Activated naive CD8-positive, alpha-beta T cell (primary cell): Measurements from ENCODE around the gene PTGES3.

Source experiments
- H3K27ac Mint-ChIP-seq: one replicate; pipeline ENCODE4 v1.8.0; 2021; ENCODE audit warnings: mixed read lengths
- H3K27me3 Mint-ChIP-seq: one replicate; pipeline ENCODE4 v1.8.0; 2021; ENCODE audit warnings: mixed read lengths
- H3K36me3 Mint-ChIP-seq: one replicate; pipeline ENCODE4 v1.8.0; 2021; ENCODE audit warnings: mixed read lengths
- H3K4me1 Mint-ChIP-seq: one replicate; pipeline ENCODE4 v1.8.0; 2021; ENCODE audit warnings: low read depth, mixed read lengths
- H3K4me3 Mint-ChIP-seq: one replicate; pipeline ENCODE4 v1.8.0; 2021; ENCODE audit warnings: mild to moderate bottlenecking, mixed read lengths
- H3K9me3 Mint-ChIP-seq: one replicate; pipeline ENCODE4 v1.8.0; 2021; ENCODE audit warnings: low read depth, mixed read lengths

The PTGES3 gene

DNA sequence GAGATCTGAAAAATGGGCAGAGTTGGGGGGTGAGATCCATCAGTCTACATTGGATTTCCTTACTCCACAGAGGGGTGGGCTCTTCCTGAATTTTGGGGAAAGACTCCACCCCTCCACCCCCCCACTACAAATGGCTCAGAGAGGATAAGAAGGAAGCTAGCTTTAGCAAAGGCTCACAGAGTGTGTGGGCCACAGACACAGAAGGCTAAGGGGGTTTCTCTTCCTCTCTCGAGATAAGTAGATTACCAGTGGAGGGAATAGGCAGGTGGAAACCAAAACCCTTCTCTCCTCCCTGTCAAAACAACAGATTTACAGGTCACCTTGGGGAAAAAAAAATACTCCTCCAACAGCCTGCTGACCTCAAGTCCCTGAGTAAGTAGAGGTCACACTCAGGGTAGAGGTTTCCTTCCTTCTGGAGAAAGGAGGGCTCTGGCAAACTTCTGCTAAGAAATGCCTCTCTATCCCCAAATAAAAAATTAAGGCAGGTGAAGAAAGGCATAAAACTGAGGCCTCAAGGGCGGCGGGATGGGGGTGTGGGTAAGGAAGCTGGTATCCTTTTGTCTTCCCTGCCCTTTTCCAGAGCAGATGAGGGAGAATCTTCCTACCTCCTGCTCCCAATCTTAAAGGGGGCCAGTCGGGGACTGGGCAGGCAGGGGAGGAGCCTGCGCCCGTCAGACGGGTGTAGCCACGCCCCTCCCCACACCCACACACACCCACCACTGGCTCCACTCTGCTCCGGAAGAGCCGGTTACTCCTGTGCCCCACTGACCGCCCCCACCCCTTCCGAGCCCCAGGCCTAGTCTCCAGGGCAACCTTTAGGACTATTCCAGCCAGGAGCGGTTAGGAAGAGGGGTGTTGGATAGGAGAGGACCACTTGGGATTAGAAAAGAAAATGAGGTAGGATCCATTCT, 56.0 kb downstream of the PTGES3 start:
- H3K27me3 Mint-ChIP-seq, result no peaks in the 10 kb centered on the region
- H3K4me1 Mint-ChIP-seq, result peaks cover 78% of the 10 kb centered on the region

DNA sequence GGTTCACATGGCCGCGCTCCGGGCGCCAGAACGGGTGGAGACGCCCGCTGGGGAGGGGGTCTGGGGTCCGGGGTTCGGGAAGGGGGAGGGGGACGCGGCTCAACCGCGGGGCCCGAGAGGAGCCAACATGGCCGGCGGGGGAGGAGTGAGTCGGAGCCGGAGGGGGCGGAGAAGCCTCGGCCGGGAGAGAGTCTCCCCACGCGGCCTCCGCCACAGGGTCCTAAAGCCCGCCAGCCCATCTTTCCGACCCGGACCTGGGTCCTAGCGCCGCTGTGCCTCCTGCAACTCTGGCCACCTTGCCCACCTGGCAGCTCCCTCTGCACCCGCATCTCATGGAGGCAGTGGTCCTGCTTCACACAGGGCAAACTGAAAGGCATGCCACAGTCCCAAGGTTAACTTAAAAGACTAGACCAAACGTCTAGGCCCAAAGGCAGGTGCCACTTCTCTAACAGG, 57.9 kb downstream of the PTGES3 start, which contains the start of gene BAZ2A:
BAZ2A (minus strand) TSS at position 147 of the 453 bp plus-strand sequence. CDS start 12,796 bp downstream, outside the sequence.
- H3K36me3 Mint-ChIP-seq, result peaks cover 2% of the 10 kb centered on the region
- no peaks in the 10 kb centered on the region for H3K27me3 Mint-ChIP-seq
- H3K4me1 Mint-ChIP-seq, result peaks cover 78% of the 10 kb centered on the region
- peak within 1 kb of the TSS; percentile 94 for H3K27ac Mint-ChIP-seq
- peak within 1 kb of the TSS; percentile 90 for H3K4me3 Mint-ChIP-seq
- no peaks in the 10 kb centered on the region for H3K9me3 Mint-ChIP-seq

More for the DNA sequence above, 56.0 kb downstream of the PTGES3 start:
- peak overlapping the region; percentile 73 for H3K27ac Mint-ChIP-seq
- no peaks in the 10 kb centered on the region for H3K36me3 Mint-ChIP-seq
- no peaks in the 10 kb centered on the region for H3K9me3 Mint-ChIP-seq
- H3K4me3 Mint-ChIP-seq, result peak overlapping the region; percentile 95

DNA sequence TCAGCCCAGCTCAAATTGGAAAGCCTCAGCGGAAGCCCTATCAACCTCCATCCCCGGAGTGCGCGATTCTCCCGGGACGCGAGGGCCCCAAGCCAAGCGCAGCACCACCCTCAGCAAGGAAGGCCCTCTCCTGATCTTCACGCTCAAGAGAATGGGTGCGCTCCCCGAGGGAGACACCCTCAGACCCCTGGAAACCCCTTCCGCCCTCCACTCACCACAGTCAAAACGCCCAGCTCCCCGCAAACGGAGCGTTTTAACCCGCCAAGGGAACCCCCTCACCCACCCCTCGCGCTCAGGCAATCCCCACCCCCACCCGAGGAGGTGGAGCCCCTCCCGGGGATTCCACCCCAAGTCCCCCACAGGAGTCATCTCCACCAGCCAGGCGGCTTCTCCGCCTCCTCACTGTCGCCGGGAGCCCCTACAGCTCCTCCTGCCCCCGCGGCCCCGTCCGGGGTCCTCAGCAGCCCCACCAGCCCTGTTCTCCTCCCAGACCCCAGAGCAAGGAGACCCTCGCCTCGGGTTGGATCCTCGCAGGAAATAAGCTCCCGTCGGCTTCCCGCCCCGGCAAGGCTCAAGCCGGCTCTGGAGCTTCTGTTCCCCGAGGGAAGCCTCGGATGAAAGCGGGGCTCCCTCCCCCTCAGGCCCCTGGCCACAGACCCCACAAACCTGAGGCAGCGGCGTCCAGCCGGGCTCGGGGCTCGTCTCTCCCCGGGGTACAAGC, 58.5 kb downstream of the PTGES3 start:
- H3K4me1 Mint-ChIP-seq, result peaks cover 77% of the 10 kb centered on the region
- peak overlapping the region; percentile 94 for H3K27ac Mint-ChIP-seq
- peaks cover 2% of the 10 kb centered on the region for H3K36me3 Mint-ChIP-seq
- H3K27me3 Mint-ChIP-seq, result no peaks in the 10 kb centered on the region
- H3K4me3 Mint-ChIP-seq, result peak overlapping the region; percentile 90
- H3K9me3 Mint-ChIP-seq, result no peaks in the 10 kb centered on the region

DNA sequence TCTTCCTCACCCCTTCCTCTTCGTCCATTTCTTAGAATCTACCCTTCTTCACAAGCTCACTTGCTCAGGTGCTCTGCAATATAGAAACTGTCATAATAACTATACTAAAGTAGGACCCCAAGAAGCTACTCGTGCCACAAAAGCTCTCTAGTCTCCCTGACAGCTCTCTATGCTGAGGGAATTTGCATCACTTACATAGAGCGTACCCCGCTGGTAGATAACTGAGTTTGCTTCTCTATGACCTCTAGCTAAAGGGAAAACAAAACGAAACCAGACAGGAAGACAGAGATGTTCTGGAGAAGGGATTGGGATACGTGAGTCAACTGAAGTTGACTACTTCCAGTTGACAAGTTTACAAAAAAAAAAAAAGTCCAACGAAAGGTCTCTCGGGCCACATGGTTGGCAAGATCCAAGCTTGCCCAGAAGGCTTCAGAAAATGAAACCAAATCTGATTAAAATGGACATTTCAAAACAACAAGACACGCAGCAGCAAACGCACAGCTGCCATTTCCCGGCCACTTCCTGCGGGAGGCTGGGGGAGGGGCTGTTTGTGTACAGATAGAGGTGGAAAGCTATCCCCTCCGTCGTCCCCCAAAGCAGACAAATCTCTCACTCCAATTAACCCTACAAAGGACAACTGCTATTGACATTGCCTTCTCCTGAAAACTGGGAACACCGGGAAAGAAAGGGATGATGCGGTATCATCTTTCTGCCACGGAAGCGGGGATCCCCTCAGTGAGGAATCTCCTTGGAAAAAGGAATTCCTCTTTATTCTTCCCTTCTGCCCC, 59.2 kb downstream of the PTGES3 start:
- Mint-ChIP-seq H3K9me3 (no peaks in the 10 kb centered on the region), H3K27me3 (no peaks in the 10 kb centered on the region), H3K4me3 (peak overlapping the region; percentile 90), H3K27ac (peak overlapping the region; percentile 94), H3K36me3 (peaks cover 2% of the 10 kb centered on the region), H3K4me1 (peaks cover 78% of the 10 kb centered on the region)

DNA sequence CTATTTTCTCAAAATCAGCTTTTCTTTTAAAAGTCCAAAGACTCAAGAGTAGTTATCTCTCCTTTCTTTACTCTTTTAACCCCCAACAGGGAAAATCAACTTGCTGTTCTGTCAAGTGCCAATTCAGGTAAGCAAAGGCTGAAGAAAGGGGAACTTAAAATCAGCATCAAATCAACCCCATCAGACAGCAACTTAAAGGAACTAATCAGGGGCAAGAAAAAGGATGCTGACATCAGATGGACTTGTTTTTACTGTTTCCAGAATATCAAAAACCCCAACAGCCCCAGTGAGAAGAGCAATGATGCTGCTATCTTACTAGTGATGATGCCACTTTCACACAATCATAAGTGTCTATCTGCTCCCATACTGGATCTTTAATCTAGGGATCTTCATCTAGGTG, 61.4 kb downstream of the PTGES3 start:
- Mint-ChIP-seq H3K27ac (peak overlapping the region; percentile 47), H3K9me3 (no peaks in the 10 kb centered on the region), H3K36me3 (peaks cover 2% of the 10 kb centered on the region), H3K4me3 (no peak overlapping the region), H3K27me3 (no peaks in the 10 kb centered on the region), H3K4me1 (peaks cover 71% of the 10 kb centered on the region)

DNA sequence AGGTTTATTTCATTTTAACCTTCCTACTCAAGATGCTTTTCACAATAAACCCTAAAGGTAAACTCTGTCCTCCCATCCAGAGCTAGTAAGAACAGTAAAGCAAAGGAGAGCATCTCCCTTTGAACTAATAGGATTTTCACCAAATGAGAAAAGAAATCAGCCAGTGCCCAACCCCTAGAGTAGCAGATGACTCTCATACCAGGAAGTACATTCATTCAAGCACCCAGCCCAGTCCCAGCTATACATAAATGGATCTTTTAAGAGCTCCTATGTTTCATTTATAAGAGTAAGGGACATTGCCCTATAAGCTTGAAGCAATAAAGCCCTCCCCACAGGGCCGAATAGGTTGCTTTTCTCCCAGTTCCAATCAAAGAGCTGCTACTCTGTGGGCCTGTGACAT, 65.5 kb downstream of the PTGES3 start:
- Mint-ChIP-seq H3K4me1 (peaks cover 68% of the 10 kb centered on the region), H3K9me3 (no peaks in the 10 kb centered on the region), H3K27ac (peak overlapping the region; percentile 64), H3K27me3 (no peaks in the 10 kb centered on the region), H3K4me3 (peak overlapping the region; percentile 43), H3K36me3 (peaks cover 2% of the 10 kb centered on the region)

DNA sequence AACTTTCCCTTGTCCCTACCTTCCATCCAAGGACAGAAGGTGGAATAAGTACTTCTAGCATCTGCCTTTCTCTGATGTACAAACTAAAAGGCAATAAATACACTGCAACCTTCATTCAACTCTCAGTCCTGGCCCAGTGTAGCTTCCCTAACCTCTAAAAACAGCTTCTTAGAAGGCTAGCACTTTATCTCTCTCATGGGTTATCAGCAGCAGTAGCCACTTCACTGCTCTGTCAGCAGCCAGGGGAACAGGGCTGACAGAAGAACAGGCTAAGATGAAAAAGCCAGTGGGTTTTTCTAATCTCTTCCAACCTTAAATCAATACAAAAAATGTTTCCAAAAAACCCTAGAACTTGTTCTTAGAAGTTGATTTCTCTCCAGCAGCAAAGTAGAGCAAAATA, 71.2 kb downstream of the PTGES3 start:
- Mint-ChIP-seq H3K36me3 (peaks cover 6% of the 10 kb centered on the region), H3K4me3 (no peak overlapping the region), H3K27ac (peak overlapping the region; percentile 58), H3K9me3 (no peaks in the 10 kb centered on the region), H3K4me1 (peaks cover 31% of the 10 kb centered on the region), H3K27me3 (no peaks in the 10 kb centered on the region)

DNA sequence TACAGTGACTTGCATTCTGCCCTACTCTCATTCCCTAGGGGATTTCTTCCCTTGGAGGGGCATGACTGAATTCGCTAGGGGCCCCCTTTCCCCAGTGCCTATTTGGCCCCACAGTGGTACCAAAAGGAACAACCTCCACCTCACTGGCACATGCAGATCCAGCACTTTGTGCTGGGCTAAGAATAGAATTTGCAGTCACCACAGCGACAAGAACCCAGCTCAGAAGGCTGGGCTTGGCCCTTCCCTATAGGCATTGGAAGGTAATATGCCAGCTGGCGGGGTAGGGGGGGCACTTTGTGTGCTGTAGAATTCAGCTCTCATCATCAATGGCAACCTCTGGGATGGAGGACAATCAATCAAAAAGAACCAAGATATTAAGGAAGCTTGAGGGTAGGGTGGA, 71.8 kb downstream of the PTGES3 start:
- peak overlapping the region; percentile 5 for H3K27ac Mint-ChIP-seq
- no peak overlapping the region for H3K4me3 Mint-ChIP-seq
- H3K36me3 Mint-ChIP-seq, result peaks cover 6% of the 10 kb centered on the region
- peaks cover 28% of the 10 kb centered on the region for H3K4me1 Mint-ChIP-seq
- no peaks in the 10 kb centered on the region for H3K9me3 Mint-ChIP-seq
- H3K27me3 Mint-ChIP-seq, result no peaks in the 10 kb centered on the region

DNA sequence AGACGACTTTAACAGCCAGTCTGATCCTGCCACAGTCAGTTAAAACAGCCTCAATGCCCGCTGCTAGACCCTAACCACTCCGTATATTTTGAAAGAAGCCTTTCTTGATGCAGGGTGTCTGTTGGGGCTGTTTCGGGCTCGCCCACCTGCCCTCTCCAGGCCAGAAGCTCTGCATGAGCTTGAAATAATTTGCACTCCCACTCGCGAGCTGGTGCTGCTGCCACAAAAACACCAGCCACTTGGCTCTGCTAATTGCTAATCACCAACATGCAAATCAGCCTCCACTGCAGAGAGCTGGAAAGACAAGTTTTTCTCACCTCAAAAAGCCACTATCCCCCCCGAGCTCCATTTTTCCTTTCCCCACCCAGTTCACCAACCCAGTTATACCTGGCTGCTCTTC, 73.5 kb downstream of the PTGES3 start:
- no peak overlapping the region for H3K4me3 Mint-ChIP-seq
- peaks cover 9% of the 10 kb centered on the region for H3K36me3 Mint-ChIP-seq
- no peaks in the 10 kb centered on the region for H3K9me3 Mint-ChIP-seq
- no peak overlapping the region for H3K27ac Mint-ChIP-seq
- no peaks in the 10 kb centered on the region for H3K27me3 Mint-ChIP-seq
- H3K4me1 Mint-ChIP-seq, result peaks cover 17% of the 10 kb centered on the region
